ENCODE results near the gene RAB6C.
"Not testable (repeated sequence)": the region's sequence is repeated elsewhere in the genome, so short reads cannot be mapped to it uniquely, and the experiment has no call there.

Gene RAB6C

GRCh38 chr2:129979629-129980155 lies at the start of gene RAB6C:
TSS of gene RAB6C (plus strand) at chr2:129979666. CDS start at chr2:129980116, 450 bp downstream.
- not testable (repeated sequence) for DNase-seq

- no peak for DNase-seq
Measured at GRCh38 chr2:129930451-129930850, 49.0 kb upstream of the RAB6C start.

GRCh38 chr2:129933387-129933786 lies 46.1 kb upstream of the RAB6C start:
- DNase-seq = not testable (repeated sequence)

- no peak for DNase-seq
Measured at GRCh38 chr2:129934044-129934822, 45.2 kb upstream of the RAB6C start.

GRCh38 chr2:129935118-129935517 lies 44.3 kb upstream of the RAB6C start:
- DNase-seq = no peak

GRCh38 chr2:129936334-129936934 lies 43.0 kb upstream of the RAB6C start:
- peak; percentile 76 for DNase-seq

- not testable (repeated sequence) for DNase-seq
Measured at GRCh38 chr2:129938850-129939471, 40.5 kb upstream of the RAB6C start.

GRCh38 chr2:129943456-129943855 lies 36.0 kb upstream of the RAB6C start:
- not testable (repeated sequence) for DNase-seq

- no peak for DNase-seq
Measured at GRCh38 chr2:129945557-129945956, 33.9 kb upstream of the RAB6C start.

- not testable (repeated sequence) for DNase-seq
Measured at GRCh38 chr2:129947712-129948111, 31.8 kb upstream of the RAB6C start.

GRCh38 chr2:129956171-129956570 lies 23.3 kb upstream of the RAB6C start:
- not testable (repeated sequence) for DNase-seq

- DNase-seq = no peak
Measured at GRCh38 chr2:129957891-129958290, 21.6 kb upstream of the RAB6C start.

- DNase-seq = not testable (repeated sequence)
Measured at GRCh38 chr2:129958736-129959135, 20.7 kb upstream of the RAB6C start.

GRCh38 chr2:129968605-129969004 lies 10.9 kb upstream of the RAB6C start:
- DNase-seq = not testable (repeated sequence)

GRCh38 chr2:129975016-129975774 lies 4.3 kb upstream of the RAB6C start:
- no peak for DNase-seq

GRCh38 chr2:129976969-129977368 lies 2.5 kb upstream of the RAB6C start:
- DNase-seq = not testable (repeated sequence)

GRCh38 chr2:129977986-129978385 lies 1.5 kb upstream of the RAB6C start:
- no peak for DNase-seq

GRCh38 chr2:129980246-129980645 lies 780 bp downstream of the RAB6C start:
- DNase-seq = not testable (repeated sequence)

- DNase-seq = not testable (repeated sequence)
Measured at GRCh38 chr2:129981689-129982088, 2.2 kb downstream of the RAB6C start.

GRCh38 chr2:129984426-129984825 lies 5.0 kb downstream of the RAB6C start:
- no peak for DNase-seq

GRCh38 chr2:129992415-129993006 lies 13.0 kb downstream of the RAB6C start:
- DNase-seq = not testable (repeated sequence)

GRCh38 chr2:129993151-129993550 lies 13.7 kb downstream of the RAB6C start:
- DNase-seq = not testable (repeated sequence)
